Activated naive CD8-positive, alpha-beta T cell treated with anti-CD3 and anti-CD28 coated beads, Interleukin-2, amount 50 U/mL, for 16 hours (primary cell): Measurements from ENCODE around the gene OPTN.
"Not testable (repeated sequence)": the region's sequence is repeated elsewhere in the genome, so short reads cannot be mapped to it uniquely, and the experiment has no call there.

Experiments
- DNase-seq: peaks from one replicate; pipeline ENCODE4 v3.0.0-alpha.2; 2020; ENCODE audit warnings: low read depth, low spot score

The OPTN gene

GRCh38 chr10:13090289-13090688 is 9.7 kb upstream of the OPTN start:
- DNase-seq = no peak

- DNase-seq = no peak
Measured at GRCh38 chr10:13091801-13092200, 8.2 kb upstream of the OPTN start.

- no peak for DNase-seq
Measured at GRCh38 chr10:13092291-13093102, 7.5 kb upstream of the OPTN start.

- DNase-seq = not testable (repeated sequence)
Measured at GRCh38 chr10:13094082-13094481, 5.9 kb upstream of the OPTN start.

- no peak for DNase-seq
Measured at GRCh38 chr10:13095094-13095493, 4.9 kb upstream of the OPTN start.

- DNase-seq = no peak
Measured at GRCh38 chr10:13095929-13096328, 4.0 kb upstream of the OPTN start.

- no peak for DNase-seq
Measured at GRCh38 chr10:13099144-13099665, 758 bp upstream of the OPTN start.

- DNase-seq = no peak
Measured at GRCh38 chr10:13100349-13101294, 659 bp downstream of the OPTN start.

GRCh38 chr10:13102002-13102794 is 2.2 kb downstream of the OPTN start:
- no peak for DNase-seq

GRCh38 chr10:13103554-13103953 is 3.6 kb downstream of the OPTN start:
- DNase-seq = no peak

GRCh38 chr10:13104697-13105096 is 4.7 kb downstream of the OPTN start:
- no peak for DNase-seq

GRCh38 chr10:13105184-13105583 is 5.2 kb downstream of the OPTN start:
- no peak for DNase-seq

GRCh38 chr10:13106387-13107045 is 6.6 kb downstream of the OPTN start:
- no peak for DNase-seq

- DNase-seq = no peak
Measured at GRCh38 chr10:13110908-13111307, 10.9 kb downstream of the OPTN start.

GRCh38 chr10:13113544-13113943 is 13.6 kb downstream of the OPTN start:
- DNase-seq = no peak

- DNase-seq = no peak
Measured at GRCh38 chr10:13115832-13116803, 16.2 kb downstream of the OPTN start.

- no peak for DNase-seq
Measured at GRCh38 chr10:13117841-13118783, 18.1 kb downstream of the OPTN start.

- DNase-seq = no peak
Measured at GRCh38 chr10:13118784-13119410, 18.9 kb downstream of the OPTN start.
